Trophoblast cell (in vitro differentiated cells and primary cell): ENCODE data around the gene SAMD10.

Experiments used
- DNase-seq, 2 donors: peaks; one replicate each; pipeline ENCODE4 v3.0.0-alpha.2; 2016
- H2AFZ ChIP-seq: 2 replicates; pipeline ENCODE4 v1.6.1; 2013; ENCODE audit warnings: low read length, moderate library complexity, mild to moderate bottlenecking; ENCODE audit not compliant: insufficient read depth, poor library complexity
- H2AK5ac ChIP-seq: 2 replicates; pipeline ENCODE4 v1.6.1; 2013; ENCODE audit warnings: mild to moderate bottlenecking, low read length
- H2BK120ac ChIP-seq: 2 replicates; pipeline ENCODE4 v1.6.1; 2013; ENCODE audit warnings: low read length, mild to moderate bottlenecking, moderate library complexity; ENCODE audit not compliant: insufficient read depth, poor library complexity
- H2BK12ac ChIP-seq: 2 replicates; pipeline ENCODE4 v1.6.1; 2013; ENCODE audit warnings: mild to moderate bottlenecking, low read length, moderate library complexity
- H2BK5ac ChIP-seq: 2 replicates; pipeline ENCODE4 v1.6.1; 2013; ENCODE audit warnings: low read length, low read depth, moderate library complexity, mild to moderate bottlenecking; ENCODE audit not compliant: poor library complexity
- H3K14ac ChIP-seq: 2 replicates; pipeline ENCODE4 v1.6.1; 2013; ENCODE audit warnings: mild to moderate bottlenecking, low read length
- H3K18ac ChIP-seq: 2 replicates; pipeline ENCODE4 v1.6.1; 2013; ENCODE audit warnings: mild to moderate bottlenecking, low read length
- H3K23ac ChIP-seq: 2 replicates; pipeline ENCODE4 v1.6.1; 2013; ENCODE audit warnings: low read length
- H3K27ac ChIP-seq: 2 replicates; pipeline ENCODE4 v1.5.1; 2013; ENCODE audit warnings: low read depth, mild to moderate bottlenecking, inconsistent platforms, low read length, moderate library complexity
- H3K27me3 ChIP-seq: 2 replicates; pipeline ENCODE4 v1.6.1; 2013; ENCODE audit warnings: inconsistent platforms, mild to moderate bottlenecking, low read length, moderate library complexity; ENCODE audit not compliant: insufficient read depth
- H3K36me3 ChIP-seq, 2 experiments: 1 replicate in 1 of 2; 2 replicates in 1 of 2; pipeline ENCODE4 v1.6.1; 2013; ENCODE audit warnings: low read length in 2 of 2, mild to moderate bottlenecking in 2 of 2, moderate library complexity in 1 of 2; ENCODE audit not compliant: insufficient read depth in 2 of 2, control insufficient read depth in 1 of 2
- H3K4ac ChIP-seq: 2 replicates; pipeline ENCODE4 v1.6.1; 2013; ENCODE audit warnings: low read depth, mild to moderate bottlenecking, low read length, moderate library complexity
- H3K4me1 ChIP-seq, 2 experiments: 1 replicate in 1 of 2; 2 replicates in 1 of 2; pipeline ENCODE4 v1.6.1; 2013; ENCODE audit warnings: low read length in 2 of 2, mild to moderate bottlenecking in 2 of 2, moderate library complexity in 1 of 2; ENCODE audit not compliant: insufficient read depth in 2 of 2, control insufficient read depth in 1 of 2
- H3K4me2 ChIP-seq: 2 replicates; pipeline ENCODE4 v1.6.1; 2013; ENCODE audit warnings: inconsistent platforms, mild to moderate bottlenecking, low read length, moderate library complexity
- H3K4me3 ChIP-seq: 2 replicates; pipeline ENCODE4 v1.5.1; 2013; ENCODE audit warnings: mild to moderate bottlenecking, low read depth, low read length, inconsistent platforms
- H3K79me1 ChIP-seq: one replicate; pipeline ENCODE4 v1.6.1; 2013; ENCODE audit warnings: low read length
- H3K79me2 ChIP-seq: 2 replicates; pipeline ENCODE4 v1.6.1; 2013; ENCODE audit warnings: low read length, mild to moderate bottlenecking; ENCODE audit not compliant: control insufficient read depth, insufficient read depth, poor library complexity
- H3K9ac ChIP-seq: 2 replicates; pipeline ENCODE4 v1.6.1; 2013; ENCODE audit warnings: mild to moderate bottlenecking, low read length
- H3K9me3 ChIP-seq: 2 replicates; pipeline ENCODE4 v1.6.1; 2013; ENCODE audit warnings: low read depth, mild to moderate bottlenecking, control low read depth, inconsistent platforms, low read length; ENCODE audit not compliant: insufficient read depth
- H4K12ac ChIP-seq: 2 replicates; pipeline ENCODE4 v1.6.1; 2013; ENCODE audit warnings: low read depth, mild to moderate bottlenecking, low read length, moderate library complexity
- H4K8ac ChIP-seq: 2 replicates; pipeline ENCODE4 v1.6.1; 2013; ENCODE audit warnings: low read depth, mild to moderate bottlenecking, low read length, moderate library complexity
- H4K91ac ChIP-seq: one replicate; pipeline ENCODE4 v1.6.1; 2013; ENCODE audit warnings: low read depth, mild to moderate bottlenecking, low read length, moderate library complexity
- WGBS: extraction: QIAGEN DNeasy Blood & Tissue Kit; methylation state at CpG from one replicate; pipeline ENCODE4 v1.1.7; 2013; ENCODE audit warnings: missing lambda C conversion rate; ENCODE audit not compliant: insufficient read length, insufficient coverage; ENCODE audit errors: extremely low coverage; 5-methylcytosine and 5-hydroxymethylcytosine counted together

The SAMD10 gene

GRCh38 chr20:63940472-63941266, 38.8 kb downstream of the SAMD10 start:
- no peak overlapping the region for H3K4me2 ChIP-seq
- H3K18ac ChIP-seq = no peak overlapping the region
- DNase-seq = no peak
- H3K79me1 ChIP-seq = peaks cover 9% of the 10 kb centered on the region
- H2BK120ac ChIP-seq = no peak overlapping the region
- H3K79me2 ChIP-seq = peaks cover 2% of the 10 kb centered on the region
- H3K36me3 ChIP-seq = peaks cover 59 to 66% of the 10 kb centered on the region in 2 experiments
- no peak overlapping the region for H3K14ac ChIP-seq
- no peak overlapping the region for H3K4ac ChIP-seq
- H3K27me3 ChIP-seq = no peaks in the 10 kb centered on the region
- H2BK5ac ChIP-seq = no peak overlapping the region
- H4K12ac ChIP-seq = no peak overlapping the region
- no peak overlapping the region for H2BK12ac ChIP-seq
- H3K9ac ChIP-seq = no peak overlapping the region
- no CpG with 5 or more reads among the region's 58 CpGs for WGBS
- H3K4me1 ChIP-seq = peaks cover 14 to 18% of the 10 kb centered on the region in 2 experiments
- no peaks in the 10 kb centered on the region for H3K9me3 ChIP-seq
- H3K23ac ChIP-seq = no peak overlapping the region
- H4K8ac ChIP-seq = no peak overlapping the region
- no peak overlapping the region for H2AFZ ChIP-seq
- H4K91ac ChIP-seq = no peak overlapping the region
- no peak overlapping the region for H2AK5ac ChIP-seq
- no peak overlapping the region for H3K4me3 ChIP-seq
- H3K27ac ChIP-seq = no peak overlapping the region

- peaks cover 14 to 18% of the 10 kb centered on the region in 2 experiments for H3K4me1 ChIP-seq
- H4K91ac ChIP-seq = no peak overlapping the region
- H3K23ac ChIP-seq = no peak overlapping the region
- no peak overlapping the region for H2BK12ac ChIP-seq
- H3K27ac ChIP-seq = no peak overlapping the region
- H3K18ac ChIP-seq = no peak overlapping the region
- no peak overlapping the region for H3K4me2 ChIP-seq
- H2AFZ ChIP-seq = no peak overlapping the region
- H3K79me1 ChIP-seq = peaks cover 9% of the 10 kb centered on the region
- WGBS = no CpG with 5 or more reads among the region's 23 CpGs
- no peaks in the 10 kb centered on the region for H3K9me3 ChIP-seq
- H3K36me3 ChIP-seq = peaks cover 58 to 66% of the 10 kb centered on the region in 2 experiments
- no peak overlapping the region for H2BK120ac ChIP-seq
- no peak overlapping the region for H3K14ac ChIP-seq
- H3K4me3 ChIP-seq = peak overlapping the region; percentile 30
- no peak overlapping the region for H3K4ac ChIP-seq
- no peak for DNase-seq
- H3K9ac ChIP-seq = no peak overlapping the region
- H2AK5ac ChIP-seq = no peak overlapping the region
- H4K8ac ChIP-seq = no peak overlapping the region
- peaks cover 2% of the 10 kb centered on the region for H3K79me2 ChIP-seq
- H2BK5ac ChIP-seq = no peak overlapping the region
- H4K12ac ChIP-seq = no peak overlapping the region
- H3K27me3 ChIP-seq = no peaks in the 10 kb centered on the region
Measured at GRCh38 chr20:63940071-63940471, 39.4 kb downstream of the SAMD10 start.

DNA sequence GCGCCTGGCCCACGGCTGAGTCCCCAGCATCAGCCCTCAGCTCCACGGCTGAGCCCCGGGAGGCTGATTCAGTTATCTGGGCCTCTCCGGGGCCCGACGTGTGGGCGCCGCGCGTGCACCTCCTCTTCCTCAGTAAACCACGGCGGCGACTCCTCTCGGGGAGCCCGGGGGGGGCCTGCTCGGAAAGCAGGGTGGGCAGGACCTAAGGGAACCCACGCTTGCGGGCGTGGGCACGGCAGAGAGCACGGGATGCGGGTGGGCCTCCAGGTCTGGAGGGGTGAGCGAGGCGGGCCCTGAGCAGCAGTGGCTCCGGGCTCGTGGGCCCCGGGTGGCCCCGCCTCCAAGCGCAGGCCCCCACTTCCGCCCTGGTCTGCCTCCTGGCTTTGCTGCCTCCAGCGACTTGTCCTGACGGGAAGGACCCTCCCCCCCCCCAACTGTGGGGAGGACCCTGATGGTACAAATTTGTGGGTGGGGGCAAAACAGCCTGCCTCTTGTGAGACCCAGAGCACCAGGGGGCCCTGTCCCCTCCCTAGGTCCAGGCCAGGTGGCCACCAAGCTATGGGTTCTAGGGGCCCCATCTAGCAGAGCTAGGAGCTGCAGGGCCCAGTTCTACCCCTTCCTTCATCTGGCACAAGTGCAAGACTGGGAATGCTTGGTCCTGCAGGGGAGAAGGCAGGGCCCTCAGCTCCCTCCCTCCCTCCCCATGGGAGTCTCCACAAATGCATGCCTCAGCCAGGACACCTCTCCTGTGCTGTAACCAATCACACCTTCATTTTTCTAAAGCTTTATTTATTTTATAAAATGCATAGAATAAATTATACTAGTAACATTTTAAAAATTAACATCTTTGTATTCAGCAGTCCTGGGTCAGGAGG, 40.1 kb downstream of the SAMD10 start:
- Histone ChIP-seq H3K4me3 (no peak overlapping the region), H3K4me1 (peaks cover 14 to 18% of the 10 kb centered on the region in 2 experiments), H2BK5ac (no peak overlapping the region), H3K79me2 (peaks cover 2% of the 10 kb centered on the region), H3K4ac (no peak overlapping the region), H3K14ac (no peak overlapping the region), H3K4me2 (no peak overlapping the region), H3K36me3 (peaks cover 58 to 65% of the 10 kb centered on the region in 2 experiments), H4K8ac (no peak overlapping the region), H3K27me3 (no peaks in the 10 kb centered on the region), H3K9me3 (no peaks in the 10 kb centered on the region), H2AK5ac (no peak overlapping the region), H3K23ac (no peak overlapping the region), H4K12ac (no peak overlapping the region), H3K27ac (no peak overlapping the region), H3K9ac (no peak overlapping the region), H2BK12ac (no peak overlapping the region), H2AFZ (no peak overlapping the region), H3K18ac (no peak overlapping the region), H4K91ac (no peak overlapping the region), H3K79me1 (peaks cover 9% of the 10 kb centered on the region), H2BK120ac (no peak overlapping the region)
- no peak for DNase-seq
- no CpG with 5 or more reads among the region's 33 CpGs for whole genome bisulfite sequencing

DNA sequence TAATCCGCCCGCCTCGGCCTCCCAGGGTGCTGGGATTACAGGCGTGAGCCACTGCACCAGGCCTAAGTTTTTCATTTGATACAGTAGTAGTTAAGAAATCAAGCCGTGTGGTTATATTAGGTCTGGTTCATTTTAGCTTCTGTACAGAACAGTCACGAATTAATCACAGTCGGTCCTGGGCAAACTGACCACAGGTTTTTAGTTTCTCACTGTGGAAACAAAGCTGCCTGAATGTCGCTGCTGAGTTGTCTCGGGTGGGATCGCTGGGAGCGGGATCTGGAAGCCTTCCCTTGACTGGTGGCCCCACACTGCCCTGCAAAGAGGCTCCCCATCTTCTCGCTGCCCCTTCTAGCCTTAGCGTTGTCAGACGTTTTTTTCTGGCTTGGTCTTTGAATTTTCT, 41.8 kb downstream of the SAMD10 start:
- no peaks in the 10 kb centered on the region for H3K27me3 ChIP-seq
- no peak overlapping the region for H3K27ac ChIP-seq
- no CpG with 5 or more reads among the region's 14 CpGs for WGBS
- H2BK120ac ChIP-seq = no peak overlapping the region
- H4K91ac ChIP-seq = no peak overlapping the region
- H3K9me3 ChIP-seq = no peaks in the 10 kb centered on the region
- no peak overlapping the region for H3K9ac ChIP-seq
- no peak overlapping the region for H3K4me2 ChIP-seq
- H2AK5ac ChIP-seq = no peak overlapping the region
- no peak overlapping the region for H3K4me3 ChIP-seq
- H3K18ac ChIP-seq = no peak overlapping the region
- H3K79me1 ChIP-seq = peaks cover 4% of the 10 kb centered on the region
- peaks cover 2% of the 10 kb centered on the region for H3K79me2 ChIP-seq
- H3K4me1 ChIP-seq = peaks cover 7 to 8% of the 10 kb centered on the region in 2 experiments
- no peak overlapping the region for H3K14ac ChIP-seq
- H3K4ac ChIP-seq = no peak overlapping the region
- no peak overlapping the region for H2AFZ ChIP-seq
- no peak for DNase-seq
- H3K23ac ChIP-seq = no peak overlapping the region
- H4K12ac ChIP-seq = no peak overlapping the region
- H2BK5ac ChIP-seq = no peak overlapping the region
- peaks cover 55 to 61% of the 10 kb centered on the region in 2 experiments for H3K36me3 ChIP-seq
- H2BK12ac ChIP-seq = no peak overlapping the region
- no peak overlapping the region for H4K8ac ChIP-seq
